ENCODE measurements around the gene ST6GAL1. TPM values are rescaled to one million over a fixed set of nuclear protein-coding genes. Genes with fewer than 3 reads are reported as not detected.

Gene ST6GAL1
- total RNA-seq, 1 experiment from 2014 or later, result 0.11 TPM

DNA sequence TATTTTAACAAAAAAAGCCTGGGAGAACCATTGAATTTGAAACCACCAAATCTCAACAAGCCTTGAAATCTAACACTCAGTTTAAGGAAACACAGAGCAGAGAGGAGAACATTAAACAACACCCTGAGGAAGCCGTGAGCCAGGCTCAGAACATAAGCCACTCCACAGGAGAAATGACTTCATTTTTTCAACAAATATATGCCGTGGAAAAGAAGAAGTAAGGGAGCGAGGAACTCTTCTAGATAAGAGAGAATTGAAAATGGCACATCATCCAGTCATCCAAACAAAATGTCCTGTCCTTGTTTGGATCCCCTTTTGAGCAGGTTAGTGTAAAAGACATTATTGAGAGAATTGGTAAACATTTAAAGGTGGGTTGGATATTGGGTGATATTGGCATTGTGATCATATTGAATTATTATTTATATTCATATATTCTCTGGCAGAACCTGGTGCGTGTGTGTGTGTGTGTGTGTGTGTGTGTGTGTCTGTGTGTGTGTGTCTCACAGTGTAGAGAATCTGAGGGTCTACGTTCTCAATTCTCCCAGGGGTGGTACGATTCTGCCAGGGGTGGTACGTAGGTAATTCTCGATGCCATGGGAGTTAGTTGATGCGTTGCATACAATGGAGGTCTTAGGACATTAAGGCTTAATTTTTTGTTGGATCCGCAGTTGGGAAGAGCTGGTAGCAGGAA is 94.4 kb downstream of the ST6GAL1 start:
- no peaks in the 10 kb centered on the region for H3K27me3 ChIP-seq (replicated peaks)
- H3K4me1 ChIP-seq (replicated peaks), result no peaks in the 10 kb centered on the region
- no peak for DNase-seq (ENCODE audit: low read depth in 1 of 2, low spot score in 2 of 2)
- H3K9me3 ChIP-seq (replicated peaks), result no peaks in the 10 kb centered on the region; the same call in 1 of the 2 replicates
- no peaks in the 10 kb centered on the region for H3K36me3 ChIP-seq
- no peak overlapping the region for H3K4me3 ChIP-seq
- H3K27ac ChIP-seq, result no peak overlapping the region

DNA sequence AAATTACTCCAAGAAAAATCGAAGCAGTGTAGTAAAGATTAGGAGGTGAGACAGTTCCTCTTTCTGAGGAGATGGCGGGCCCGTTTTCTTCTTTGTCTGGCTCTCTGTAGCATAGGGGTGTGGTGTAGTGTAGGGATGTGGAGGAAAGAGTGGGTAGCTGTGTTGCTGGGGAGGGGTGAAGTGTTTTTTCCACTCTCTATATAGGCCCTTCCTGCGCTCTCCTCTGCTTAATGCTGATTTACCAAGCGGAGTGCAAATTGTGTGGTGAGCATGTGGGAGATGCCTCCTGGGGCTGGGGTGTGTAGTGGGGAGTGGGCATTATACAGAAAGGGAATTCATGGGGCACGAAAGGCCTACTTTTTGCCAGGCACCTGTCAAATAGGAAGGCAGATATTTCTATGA is 94.9 kb downstream of the ST6GAL1 start:
- no peaks in the 10 kb centered on the region for H3K27me3 ChIP-seq (replicated peaks)
- H3K4me3 ChIP-seq, result no peak overlapping the region
- no peak for DNase-seq (ENCODE audit: low read depth in 1 of 2, low spot score in 2 of 2)
- no peaks in the 10 kb centered on the region; the same call in 1 of the 2 replicates for H3K9me3 ChIP-seq (replicated peaks)
- H3K36me3 ChIP-seq, result no peaks in the 10 kb centered on the region
- no peak overlapping the region for H3K27ac ChIP-seq
- H3K4me1 ChIP-seq (replicated peaks), result no peaks in the 10 kb centered on the region

DNA sequence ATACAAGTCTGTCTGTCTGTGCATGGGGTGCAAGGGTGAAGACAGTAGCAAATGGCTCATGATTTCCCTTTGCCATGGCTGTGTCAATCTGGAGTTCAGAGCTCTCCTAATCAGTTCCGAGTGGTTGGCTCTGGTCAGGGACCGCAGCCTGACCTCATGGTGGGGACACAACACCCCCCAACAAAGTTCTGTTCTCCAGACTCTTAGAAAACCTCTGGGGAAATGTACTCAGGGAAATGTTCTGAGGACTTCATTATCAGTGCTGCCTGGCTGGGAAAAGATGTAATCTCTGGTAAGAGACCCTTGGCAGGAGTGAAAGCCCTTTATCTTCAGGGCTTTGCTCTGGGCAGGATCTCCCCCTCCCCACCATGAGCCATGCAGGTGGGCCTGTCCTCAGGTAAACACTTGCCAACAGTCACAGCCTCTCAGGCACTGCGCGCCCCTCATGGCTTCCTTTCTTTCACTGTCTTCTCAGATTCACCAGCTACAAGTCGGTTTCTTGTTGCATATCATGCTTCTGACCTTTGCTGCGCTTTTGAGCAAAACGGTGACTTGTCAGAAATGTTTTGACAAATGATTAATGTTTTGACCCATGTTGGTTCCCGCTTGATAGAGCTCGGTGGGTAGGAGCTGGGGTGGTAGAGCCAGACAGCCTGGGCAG is 95.5 kb downstream of the ST6GAL1 start:
- Histone ChIP-seq H3K9me3 (replicated peaks) (no peaks in the 10 kb centered on the region; the same call in 1 of the 2 replicates), H3K36me3 (no peaks in the 10 kb centered on the region), H3K4me3 (no peak overlapping the region), H3K4me1 (replicated peaks) (no peaks in the 10 kb centered on the region), H3K27ac (no peak overlapping the region), H3K27me3 (replicated peaks) (no peaks in the 10 kb centered on the region)
- DNase-seq (ENCODE audit: low read depth in 1 of 2, low spot score in 2 of 2), result no peak

DNA sequence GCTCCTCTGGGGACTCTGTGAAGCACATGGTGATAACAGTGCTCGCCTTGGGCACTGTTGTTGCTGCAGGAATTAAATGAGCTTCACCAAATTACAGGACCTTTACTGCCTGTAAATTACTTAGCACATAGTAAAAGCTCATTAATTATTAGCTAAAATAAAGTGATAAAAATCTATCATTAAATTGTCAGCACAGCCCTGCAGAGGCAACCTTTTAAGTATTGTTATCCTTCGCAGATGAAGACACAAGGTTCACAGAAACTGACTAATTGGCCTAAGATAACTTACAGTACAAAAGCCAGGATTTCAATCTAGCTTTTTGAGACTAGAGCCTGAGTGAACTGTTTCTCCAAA is 96.0 kb downstream of the ST6GAL1 start:
- DNase-seq (ENCODE audit: low read depth in 1 of 2, low spot score in 2 of 2), result no peak
- Histone ChIP-seq H3K4me1 (replicated peaks) (no peaks in the 10 kb centered on the region), H3K27me3 (replicated peaks) (no peaks in the 10 kb centered on the region), H3K4me3 (no peak overlapping the region), H3K9me3 (replicated peaks) (no peaks in the 10 kb centered on the region; the same call in 1 of the 2 replicates), H3K36me3 (no peaks in the 10 kb centered on the region), H3K27ac (no peak overlapping the region)

DNA sequence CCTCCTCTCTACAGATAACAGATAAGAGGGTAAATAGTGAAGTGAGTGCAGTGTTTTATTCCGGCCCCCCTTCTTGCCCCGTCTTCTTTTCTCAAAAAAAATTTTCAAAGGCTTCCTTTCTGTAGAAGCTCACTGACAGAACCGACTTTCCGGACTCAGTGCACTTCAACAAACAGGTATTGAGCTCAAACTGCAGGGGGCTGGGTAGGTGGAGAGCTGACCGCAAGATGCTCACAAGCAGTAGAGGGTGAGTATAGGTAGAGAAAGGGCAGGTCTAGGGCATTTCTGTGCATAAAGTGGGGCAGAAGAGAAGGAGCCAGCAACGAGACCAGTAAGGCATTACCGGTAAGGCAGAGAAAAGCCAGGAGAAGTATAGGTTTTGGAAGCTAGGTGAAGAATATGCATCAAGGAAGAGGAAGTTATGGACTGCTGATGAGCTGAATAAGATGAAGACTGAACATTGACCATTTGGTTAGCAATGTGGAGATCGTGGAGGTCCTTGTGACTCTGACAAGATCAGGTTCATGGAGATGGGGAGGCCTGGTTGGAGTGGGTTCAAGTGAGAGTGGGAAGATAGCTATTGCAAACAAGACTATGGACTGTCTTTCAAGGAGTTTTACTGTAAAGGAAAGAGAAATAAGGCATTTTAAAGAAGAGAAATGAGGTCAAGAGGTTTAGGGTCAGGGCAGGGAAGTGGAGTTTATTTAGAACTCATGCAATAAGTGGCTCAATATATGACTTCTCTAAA is 97.4 kb downstream of the ST6GAL1 start:
- no peaks in the 10 kb centered on the region for H3K4me1 ChIP-seq (replicated peaks)
- H3K9me3 ChIP-seq (replicated peaks), result no peaks in the 10 kb centered on the region; the same call in 1 of the 2 replicates
- H3K4me3 ChIP-seq, result no peak overlapping the region
- no peaks in the 10 kb centered on the region for H3K36me3 ChIP-seq
- H3K27me3 ChIP-seq (replicated peaks), result no peaks in the 10 kb centered on the region
- H3K27ac ChIP-seq, result no peak overlapping the region
- no peak for DNase-seq (ENCODE audit: low read depth in 1 of 2, low spot score in 2 of 2)

DNA sequence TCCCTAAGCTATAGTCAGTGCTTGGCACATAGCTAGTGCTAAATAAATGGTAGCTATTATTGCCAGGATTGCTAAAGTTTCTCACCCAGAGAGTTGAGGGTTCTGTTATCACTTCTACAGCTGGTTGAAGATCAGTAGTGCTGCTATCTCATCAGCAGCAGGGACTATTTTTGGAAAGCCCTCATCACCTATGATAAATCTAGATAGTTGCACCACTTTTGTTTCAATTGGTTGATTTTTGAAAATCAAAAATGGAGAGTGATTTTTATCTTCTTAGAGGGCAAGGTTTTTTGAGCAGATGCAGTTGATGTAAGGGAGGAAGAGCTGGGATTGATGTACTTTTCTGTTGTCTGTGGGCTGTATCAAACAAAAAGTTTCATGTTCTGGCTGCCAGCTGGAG is 101.6 kb downstream of the ST6GAL1 start:
- Histone ChIP-seq H3K36me3 (no peaks in the 10 kb centered on the region), H3K4me1 (replicated peaks) (no peaks in the 10 kb centered on the region), H3K27ac (no peak overlapping the region), H3K4me3 (no peak overlapping the region), H3K27me3 (replicated peaks) (no peaks in the 10 kb centered on the region), H3K9me3 (replicated peaks) (no peaks in the 10 kb centered on the region; the same call in 1 of the 2 replicates)
- no peak for DNase-seq (ENCODE audit: low read depth in 1 of 2, low spot score in 2 of 2)

DNA sequence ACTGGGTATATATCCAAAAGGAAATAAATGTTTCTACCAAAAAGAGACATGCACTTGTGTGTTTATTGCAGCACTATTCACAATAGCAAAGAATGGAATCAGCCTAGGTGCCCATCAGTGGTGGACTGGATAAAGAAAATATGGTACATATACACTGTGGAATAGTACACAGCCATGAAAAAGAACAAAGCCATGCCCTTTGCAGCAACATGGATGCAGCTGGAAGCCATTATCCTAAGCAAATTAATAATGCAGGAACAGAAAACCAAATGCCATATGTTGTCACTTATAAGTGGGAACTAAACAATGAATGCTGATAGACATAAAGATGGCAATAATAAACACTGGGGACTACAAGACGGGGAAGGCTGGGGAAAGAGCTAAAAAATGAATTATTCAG is 106.1 kb downstream of the ST6GAL1 start:
- no peak overlapping the region for H3K4me3 ChIP-seq
- H3K36me3 ChIP-seq, result no peaks in the 10 kb centered on the region
- H3K27ac ChIP-seq, result no peak overlapping the region
- H3K4me1 ChIP-seq (replicated peaks), result peaks cover 1% of the 10 kb centered on the region; the same call in 1 of the 2 replicates
- no peaks in the 10 kb centered on the region for H3K9me3 ChIP-seq (replicated peaks)
- DNase-seq (ENCODE audit: low read depth in 1 of 2, low spot score in 2 of 2), result no peak
- no peaks in the 10 kb centered on the region for H3K27me3 ChIP-seq (replicated peaks)

DNA sequence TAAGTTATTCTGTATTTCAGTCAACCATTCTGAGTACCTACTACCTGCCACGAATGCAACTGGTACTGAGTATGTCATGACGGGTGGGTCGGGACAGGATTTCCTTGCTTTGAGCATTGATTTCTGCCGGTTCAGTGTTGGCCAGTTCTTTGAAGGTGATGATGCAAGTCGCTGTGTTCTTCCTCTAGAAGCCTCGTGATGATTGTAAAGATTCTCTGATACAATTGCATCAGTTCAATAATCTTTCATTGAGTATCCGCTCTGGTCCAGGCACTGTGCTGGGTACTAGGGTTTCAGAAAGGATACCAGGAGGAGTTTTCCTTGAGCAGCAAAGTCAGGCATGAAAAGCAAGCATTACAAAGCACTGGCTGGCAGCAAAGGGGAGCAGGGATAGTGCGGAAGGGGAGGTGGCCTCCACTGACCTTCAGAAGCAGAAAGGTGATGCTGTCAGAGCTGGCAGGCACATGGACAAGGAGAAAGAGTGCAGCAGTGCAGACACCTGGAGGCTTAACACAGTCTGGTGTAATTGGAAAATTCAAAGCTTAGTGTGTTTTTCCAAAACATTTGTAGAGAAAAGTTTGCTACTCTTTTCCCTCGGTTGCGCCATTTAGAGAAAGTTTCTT is 108.9 kb downstream of the ST6GAL1 start:
- Histone ChIP-seq H3K4me3 (no peak overlapping the region), H3K36me3 (no peaks in the 10 kb centered on the region), H3K9me3 (replicated peaks) (no peaks in the 10 kb centered on the region), H3K27ac (no peak overlapping the region), H3K27me3 (replicated peaks) (no peaks in the 10 kb centered on the region), H3K4me1 (replicated peaks) (peaks cover 5% of the 10 kb centered on the region; the same call in 1 of the 2 replicates)
- no peak for DNase-seq (ENCODE audit: low read depth in 1 of 2, low spot score in 2 of 2)

DNA sequence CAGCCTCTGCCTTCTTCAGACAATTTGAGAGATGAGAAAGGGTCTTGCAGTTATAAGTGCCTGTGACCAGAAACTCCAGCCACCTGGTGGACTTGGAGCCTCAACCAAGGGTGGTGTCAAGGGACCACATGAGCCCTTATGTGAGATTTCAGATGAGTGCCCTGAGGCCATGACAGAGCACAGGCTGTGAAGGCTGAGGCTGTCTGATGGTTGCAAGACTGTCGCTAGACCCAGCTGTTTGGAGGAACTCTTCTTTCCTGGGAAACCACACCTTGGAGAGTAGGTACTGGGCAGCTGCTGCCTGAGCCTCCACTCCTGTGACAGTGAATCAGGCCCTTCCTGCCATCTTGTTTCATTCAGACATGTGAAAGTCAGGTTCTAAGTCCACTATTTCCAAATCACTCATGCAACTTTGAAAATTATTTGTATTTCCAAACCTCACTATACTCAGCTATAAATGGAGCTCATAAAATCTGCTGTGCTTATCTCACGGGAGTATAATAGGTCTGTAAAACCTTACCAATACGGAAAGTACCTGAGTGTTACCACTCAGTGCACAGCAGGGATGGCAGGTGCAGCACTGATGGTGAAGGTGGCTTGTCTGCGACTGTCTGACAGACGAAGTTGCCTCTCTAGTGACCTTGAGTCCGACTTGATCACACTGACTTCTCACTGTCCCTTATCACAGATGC is 109.5 kb downstream of the ST6GAL1 start:
- Histone ChIP-seq H3K9me3 (replicated peaks) (no peaks in the 10 kb centered on the region), H3K27ac (no peak overlapping the region), H3K4me3 (no peak overlapping the region), H3K36me3 (no peaks in the 10 kb centered on the region), H3K27me3 (replicated peaks) (no peaks in the 10 kb centered on the region), H3K4me1 (replicated peaks) (peaks cover 5% of the 10 kb centered on the region; the same call in 1 of the 2 replicates)
- DNase-seq (ENCODE audit: low read depth in 1 of 2, low spot score in 2 of 2), result no peak

DNA sequence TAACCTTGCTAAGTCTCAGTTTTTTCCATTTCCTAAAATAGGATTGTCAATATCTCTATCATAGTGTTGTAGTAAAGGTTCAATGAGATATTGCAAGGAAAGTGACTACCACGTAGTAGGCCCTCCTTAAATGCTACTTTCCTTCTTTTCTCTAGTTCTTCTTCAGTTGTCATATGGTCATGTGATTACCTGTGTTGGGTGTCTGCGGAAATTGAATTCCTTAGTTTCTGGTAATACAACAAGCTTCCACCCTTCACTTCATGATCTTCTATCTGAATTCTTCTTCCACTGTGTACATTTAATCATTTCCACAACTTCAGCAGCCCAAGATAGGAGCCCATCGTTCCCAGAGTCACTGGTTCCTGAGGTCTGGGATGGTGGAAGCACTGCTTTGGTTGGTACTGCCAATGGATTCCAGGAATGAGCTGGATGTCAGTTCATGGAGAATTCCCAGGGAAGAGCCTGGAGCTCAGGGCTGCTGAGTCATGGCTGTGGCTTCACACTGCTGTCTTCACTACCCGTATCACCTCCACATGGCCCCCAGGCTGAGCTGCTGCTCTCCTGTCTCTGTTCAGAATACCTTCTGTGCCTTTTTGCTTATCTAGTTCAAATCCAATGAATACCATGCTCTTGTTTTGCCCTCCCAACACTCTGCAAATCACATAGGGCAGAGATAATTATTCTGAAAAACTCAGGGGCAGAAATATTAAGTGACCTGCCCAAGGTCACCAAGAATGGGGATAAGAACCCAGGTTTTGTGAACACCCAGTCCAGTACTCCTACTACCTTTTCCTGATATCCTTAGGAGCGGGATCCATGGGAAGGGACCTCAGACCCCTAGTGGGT is 110.4 kb downstream of the ST6GAL1 start:
- no peak overlapping the region for H3K4me3 ChIP-seq
- DNase-seq (ENCODE audit: low read depth in 1 of 2, low spot score in 2 of 2), result no peak
- peaks cover 5% of the 10 kb centered on the region; the same call in 1 of the 2 replicates for H3K4me1 ChIP-seq (replicated peaks)
- H3K27ac ChIP-seq, result no peak overlapping the region
- H3K9me3 ChIP-seq (replicated peaks), result no peaks in the 10 kb centered on the region
- no peaks in the 10 kb centered on the region for H3K36me3 ChIP-seq
- H3K27me3 ChIP-seq (replicated peaks), result no peaks in the 10 kb centered on the region

DNA sequence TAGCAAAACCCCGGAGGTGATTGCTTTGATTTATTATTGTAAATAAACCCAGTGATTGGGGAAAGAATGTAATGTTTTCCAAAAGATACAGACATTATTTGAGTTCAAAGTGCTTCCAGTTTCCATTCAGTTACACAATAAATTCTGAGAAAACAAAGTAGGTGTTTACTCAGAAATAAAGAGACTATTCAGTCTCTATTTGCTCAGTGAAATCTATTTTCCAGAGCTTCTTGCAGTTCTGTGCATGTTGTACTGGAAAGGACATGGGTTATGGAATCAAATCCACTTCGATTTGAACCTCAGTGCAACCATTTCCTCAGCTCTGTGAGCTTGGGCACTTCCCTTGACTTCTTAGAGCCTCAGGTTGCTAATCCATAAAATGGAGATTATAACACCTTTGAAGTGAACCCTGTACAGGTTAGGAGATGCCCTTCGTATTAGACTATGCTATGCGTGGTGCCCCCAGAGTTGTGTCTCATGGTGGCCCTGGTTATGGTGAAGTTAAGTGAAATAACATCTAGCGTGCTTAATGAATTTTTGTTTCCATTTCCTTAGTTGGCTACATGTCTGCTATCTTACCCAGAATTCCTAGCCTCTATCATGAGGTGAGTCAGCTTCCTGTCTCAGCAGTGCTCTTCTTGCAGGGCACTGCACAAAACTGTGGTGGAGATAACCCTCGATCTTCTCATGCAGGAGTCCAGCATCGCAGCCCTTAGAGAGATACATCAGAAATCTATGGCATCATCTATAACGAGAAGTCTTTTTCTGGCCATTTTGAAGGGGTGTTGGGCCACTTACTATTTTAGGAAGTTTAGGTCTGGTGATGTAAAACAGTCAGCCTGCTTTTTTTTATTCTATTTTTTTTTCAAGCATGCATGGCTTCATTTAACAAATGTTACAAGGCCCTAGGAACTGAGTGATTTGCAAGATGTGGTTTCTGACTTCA is 111.3 kb downstream of the ST6GAL1 start:
- no peak for DNase-seq (ENCODE audit: low read depth in 1 of 2, low spot score in 2 of 2)
- no peaks in the 10 kb centered on the region for H3K36me3 ChIP-seq
- H3K27ac ChIP-seq, result no peak overlapping the region
- no peaks in the 10 kb centered on the region for H3K9me3 ChIP-seq (replicated peaks)
- no peaks in the 10 kb centered on the region for H3K27me3 ChIP-seq (replicated peaks)
- H3K4me1 ChIP-seq (replicated peaks), result peaks cover 5% of the 10 kb centered on the region; the same call in 1 of the 2 replicates
- no peak overlapping the region for H3K4me3 ChIP-seq

DNA sequence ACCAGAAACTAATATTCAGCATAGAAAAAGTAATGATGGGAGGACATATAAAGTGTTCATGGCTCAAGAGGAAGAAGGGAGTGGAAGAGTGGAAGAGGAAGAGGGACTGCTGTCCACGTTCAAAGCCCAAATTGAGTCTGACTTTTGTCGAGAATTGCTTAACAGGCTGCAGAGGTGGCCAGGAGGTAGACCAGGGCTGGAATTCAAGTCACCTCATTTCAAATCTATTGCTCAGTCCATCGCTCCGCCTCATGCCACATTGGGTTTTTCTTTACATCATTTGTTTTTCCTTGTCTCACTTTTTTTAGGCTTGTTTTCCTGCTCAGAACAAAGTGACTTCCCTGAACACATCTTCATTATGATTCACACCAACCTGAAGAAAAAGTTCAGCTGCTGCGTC is 112.0 kb downstream of the ST6GAL1 start:
- H3K9me3 ChIP-seq (replicated peaks), result no peaks in the 10 kb centered on the region
- H3K4me1 ChIP-seq (replicated peaks), result peaks cover 5% of the 10 kb centered on the region; the same call in 1 of the 2 replicates
- H3K27ac ChIP-seq, result no peak overlapping the region
- no peak overlapping the region for H3K4me3 ChIP-seq
- no peaks in the 10 kb centered on the region for H3K27me3 ChIP-seq (replicated peaks)
- DNase-seq (ENCODE audit: low read depth in 1 of 2, low spot score in 2 of 2), result no peak
- H3K36me3 ChIP-seq, result no peaks in the 10 kb centered on the region
